AG04449 (cell line): ENCODE results near the gene PCSK2.
A peak's percentile ranks its signal among the peaks of the same experiment; 100 is the strongest.

Source experiments
- CTCF ChIA-PET: fragments of 350-600 bp; formaldehyde crosslinking; extraction: SDS; loops from one replicate; lab custom pipeline; 2021; ENCODE audit warnings: antibody characterized with exemption; lab: Yijun Ruan, JAX
- POLR2A ChIA-PET: fragments of 400-600, 350-600 bp; formaldehyde crosslinking; extraction: SDS; loops from one replicate; lab custom pipeline; 2020; ENCODE audit warnings: antibody characterized with exemption, inconsistent platforms; lab: Yijun Ruan, JAX
- DNase-seq: peaks from one replicate; pipeline ENCODE4 v3.0.0-alpha.2; 2010; ENCODE audit warnings: low read depth, low spot score
- H3K4me3 ChIP-seq: 2 replicates; pipeline ENCODE4 v1.5.1; 2011; ENCODE audit warnings: low read depth, mild to moderate bottlenecking, control low read depth, low read length
- TF ChIP-seq, protein P1 (sequence below): IDR thresholded peaks from one replicate; pipeline ENCODE4 v1.5.1; 2011; ENCODE audit warnings: mild to moderate bottlenecking, moderate library complexity, low read length, control low read depth, inconsistent platforms; ENCODE audit not compliant: insufficient read depth; ENCODE audit errors: missing control alignments

PCSK2 gene

DNA sequence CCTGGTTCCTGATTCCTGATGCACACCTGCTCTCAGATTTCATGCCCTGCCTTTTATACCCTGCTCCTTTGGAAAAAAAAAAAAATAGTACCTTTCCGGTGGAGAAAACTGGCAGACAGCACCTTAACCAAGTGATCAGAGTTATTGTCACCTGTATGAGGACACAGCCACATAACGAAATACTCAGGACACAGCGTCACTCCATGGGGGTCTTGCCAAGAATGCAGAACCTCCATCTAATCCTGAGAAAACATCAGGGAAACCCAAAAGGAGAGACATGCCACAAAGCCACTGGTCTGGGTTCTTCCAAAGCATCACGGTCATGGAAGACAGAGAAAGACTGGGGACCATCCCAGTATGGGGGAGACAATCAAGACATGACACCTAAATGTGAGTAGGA, 275.3 kb downstream of the PCSK2 start:
- ChIA-PET POLR2A (no interaction called here), CTCF (interaction anchor here (1.9 kb wide), 1 partner anchor 469 kb away, joined by 7 read pairs; no protein-coding TSS in a partner anchor)
- DNase-seq: no peak
- H3K4me3 ChIP-seq: no peak overlapping the region
- TF ChIP-seq, protein P1, sequence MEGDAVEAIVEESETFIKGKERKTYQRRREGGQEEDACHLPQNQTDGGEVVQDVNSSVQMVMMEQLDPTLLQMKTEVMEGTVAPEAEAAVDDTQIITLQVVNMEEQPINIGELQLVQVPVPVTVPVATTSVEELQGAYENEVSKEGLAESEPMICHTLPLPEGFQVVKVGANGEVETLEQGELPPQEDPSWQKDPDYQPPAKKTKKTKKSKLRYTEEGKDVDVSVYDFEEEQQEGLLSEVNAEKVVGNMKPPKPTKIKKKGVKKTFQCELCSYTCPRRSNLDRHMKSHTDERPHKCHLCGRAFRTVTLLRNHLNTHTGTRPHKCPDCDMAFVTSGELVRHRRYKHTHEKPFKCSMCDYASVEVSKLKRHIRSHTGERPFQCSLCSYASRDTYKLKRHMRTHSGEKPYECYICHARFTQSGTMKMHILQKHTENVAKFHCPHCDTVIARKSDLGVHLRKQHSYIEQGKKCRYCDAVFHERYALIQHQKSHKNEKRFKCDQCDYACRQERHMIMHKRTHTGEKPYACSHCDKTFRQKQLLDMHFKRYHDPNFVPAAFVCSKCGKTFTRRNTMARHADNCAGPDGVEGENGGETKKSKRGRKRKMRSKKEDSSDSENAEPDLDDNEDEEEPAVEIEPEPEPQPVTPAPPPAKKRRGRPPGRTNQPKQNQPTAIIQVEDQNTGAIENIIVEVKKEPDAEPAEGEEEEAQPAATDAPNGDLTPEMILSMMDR: no peak

DNA sequence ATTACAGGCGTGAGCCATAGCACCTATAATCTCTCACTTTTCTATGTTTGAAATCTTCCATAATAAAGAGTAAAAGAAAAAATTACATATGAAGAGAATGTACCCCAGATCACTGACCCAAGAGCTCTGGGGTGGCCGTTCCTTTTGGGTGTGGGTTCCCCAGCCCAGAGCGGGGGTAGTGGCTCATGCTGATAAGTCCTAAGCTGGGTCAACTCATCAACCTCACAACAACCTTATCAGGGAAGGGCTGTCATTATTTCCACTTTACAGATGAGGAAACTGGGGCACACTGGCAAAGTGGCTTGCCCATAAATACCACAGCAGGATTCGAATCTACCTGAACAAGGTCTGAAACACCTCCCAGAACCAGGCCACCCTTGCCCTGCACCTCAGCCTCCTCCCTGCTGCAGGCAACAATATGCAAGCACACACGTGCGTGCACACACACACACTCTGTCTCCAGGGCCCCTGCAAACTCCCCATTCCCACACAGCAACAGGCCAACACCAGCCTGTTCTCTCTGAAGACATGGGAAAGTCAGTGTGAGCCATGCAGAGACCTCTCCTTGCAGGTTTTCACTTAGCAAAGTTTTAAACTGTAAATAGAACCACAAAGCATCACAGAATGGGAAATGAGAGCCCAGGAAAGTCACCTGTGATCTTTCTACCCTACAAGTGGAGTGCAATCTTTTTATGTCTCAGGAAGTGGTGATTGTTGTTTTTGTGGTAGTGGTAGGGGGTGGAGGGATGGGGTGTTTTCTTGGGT, 276.6 kb downstream of the PCSK2 start:
- TF ChIP-seq, protein P1: no peak
- CTCF ChIA-PET: interaction anchor here (0.7 to 3.7 kb wide), 22 partner anchors 9 to 772 kb away, joined by 3 to 48 read pairs (median 8); partner anchors contain the start of gene BFSP1
- POLR2A ChIA-PET: no interaction called here

DNA sequence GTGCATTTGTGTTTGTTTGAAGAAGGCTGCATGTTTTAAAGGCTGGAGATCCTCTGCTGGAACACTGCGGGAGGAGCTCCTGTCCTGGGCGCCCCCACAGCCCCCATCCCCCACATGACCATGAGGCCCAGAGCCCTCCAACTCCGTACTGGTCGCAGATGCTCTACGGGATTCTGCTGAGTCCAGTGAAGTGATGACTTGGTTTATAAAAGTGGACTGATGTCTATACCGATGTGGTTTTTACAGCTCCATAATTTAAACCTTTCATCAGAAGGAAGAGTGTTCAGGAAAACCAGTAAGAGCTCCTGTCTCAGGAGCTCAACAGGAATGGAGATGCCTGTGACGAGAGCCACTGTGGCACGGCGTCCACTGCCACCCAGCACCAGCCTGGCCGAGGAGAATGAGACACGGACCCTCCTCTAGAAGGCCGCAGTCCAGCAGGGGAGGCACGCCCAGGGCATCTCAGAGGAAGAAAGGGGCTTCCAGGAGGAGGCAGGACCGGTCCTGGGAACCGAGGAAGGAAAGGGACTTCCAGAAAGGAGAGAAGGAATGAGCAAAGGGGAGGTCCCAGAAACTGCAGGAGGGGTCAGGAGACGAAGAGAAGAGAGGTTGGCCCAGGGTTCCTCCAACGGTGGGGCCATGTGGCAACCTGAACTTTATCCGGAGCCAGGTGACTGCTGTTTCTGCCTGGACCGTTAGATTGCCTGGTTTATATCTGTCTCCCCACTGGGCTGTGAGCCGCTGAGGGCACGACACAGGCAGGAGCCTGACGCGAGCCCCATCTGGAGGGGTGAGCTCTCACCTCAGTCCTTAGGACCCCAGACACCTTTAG, 277.4 kb downstream of the PCSK2 start:
- peak overlapping the region; percentile 45 for H3K4me3 ChIP-seq
- TF ChIP-seq, protein P1: no peak
- CTCF ChIA-PET: interaction anchor here (0.5 to 3.7 kb wide), 47 partner anchors 10 to 1919 kb away, joined by 3 to 48 read pairs (median 5); partner anchors contain the start of genes BFSP1, RRBP1 and ZNF133
- POLR2A ChIA-PET: interaction anchor here (0.6 to 1.0 kb wide), 3 partner anchors 106 to 282 kb away, joined by 3 read pairs; no protein-coding TSS in a partner anchor
- no peak for DNase-seq

More for the DNA sequence above, 276.6 kb downstream of the PCSK2 start:
- no peak for DNase-seq
- H3K4me3 ChIP-seq: no peak overlapping the region

DNA sequence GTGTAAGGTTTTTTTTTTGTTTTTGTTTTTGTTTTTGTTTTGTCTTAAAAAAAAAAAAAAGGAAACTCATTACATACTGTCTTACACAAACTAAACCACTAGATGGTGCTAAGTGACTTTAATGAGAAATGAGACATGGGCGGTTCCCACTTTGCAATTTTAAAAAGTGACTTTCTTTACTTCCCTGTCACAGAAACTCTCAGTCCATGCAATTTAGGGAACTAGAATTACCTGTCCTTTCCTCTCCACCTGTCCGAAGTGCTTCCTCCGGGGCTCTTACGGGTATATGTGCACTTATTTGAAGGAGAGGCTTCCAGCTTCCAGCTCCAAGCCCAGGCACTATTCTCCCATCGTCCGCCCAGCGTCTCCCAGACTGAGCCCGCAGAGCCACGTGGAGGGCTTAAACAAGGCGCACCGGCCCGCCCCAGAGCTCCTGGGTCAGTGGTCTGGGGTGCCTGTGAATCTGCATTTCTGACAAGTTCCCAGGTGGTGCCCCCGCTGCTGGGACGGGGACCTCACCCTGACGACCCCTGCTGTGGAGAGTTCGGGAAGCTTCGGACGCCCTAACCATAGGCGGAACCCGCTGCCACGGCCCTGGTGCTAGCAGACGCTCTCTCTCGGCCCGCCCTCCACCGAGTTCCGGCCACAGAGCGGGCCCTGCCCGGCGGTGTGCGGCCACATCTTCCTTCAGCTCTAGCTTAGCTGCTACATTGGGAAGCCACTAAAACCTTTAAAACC, 278.2 kb downstream of the PCSK2 start:
- ChIA-PET CTCF (interaction anchor here (0.5 to 3.7 kb wide), 60 partner anchors 8 to 1918 kb away, joined by 3 to 48 read pairs (median 5); partner anchors contain the start of genes BFSP1, RRBP1 and ZNF133), POLR2A (interaction anchor here (0.6 to 1.1 kb wide), 5 partner anchors 9 to 281 kb away, joined by 3 read pairs; no protein-coding TSS in a partner anchor)
- no peak for DNase-seq
- H3K4me3 ChIP-seq: peak overlapping the region; percentile 61
- TF ChIP-seq, protein P1: peak; percentile 30

DNA sequence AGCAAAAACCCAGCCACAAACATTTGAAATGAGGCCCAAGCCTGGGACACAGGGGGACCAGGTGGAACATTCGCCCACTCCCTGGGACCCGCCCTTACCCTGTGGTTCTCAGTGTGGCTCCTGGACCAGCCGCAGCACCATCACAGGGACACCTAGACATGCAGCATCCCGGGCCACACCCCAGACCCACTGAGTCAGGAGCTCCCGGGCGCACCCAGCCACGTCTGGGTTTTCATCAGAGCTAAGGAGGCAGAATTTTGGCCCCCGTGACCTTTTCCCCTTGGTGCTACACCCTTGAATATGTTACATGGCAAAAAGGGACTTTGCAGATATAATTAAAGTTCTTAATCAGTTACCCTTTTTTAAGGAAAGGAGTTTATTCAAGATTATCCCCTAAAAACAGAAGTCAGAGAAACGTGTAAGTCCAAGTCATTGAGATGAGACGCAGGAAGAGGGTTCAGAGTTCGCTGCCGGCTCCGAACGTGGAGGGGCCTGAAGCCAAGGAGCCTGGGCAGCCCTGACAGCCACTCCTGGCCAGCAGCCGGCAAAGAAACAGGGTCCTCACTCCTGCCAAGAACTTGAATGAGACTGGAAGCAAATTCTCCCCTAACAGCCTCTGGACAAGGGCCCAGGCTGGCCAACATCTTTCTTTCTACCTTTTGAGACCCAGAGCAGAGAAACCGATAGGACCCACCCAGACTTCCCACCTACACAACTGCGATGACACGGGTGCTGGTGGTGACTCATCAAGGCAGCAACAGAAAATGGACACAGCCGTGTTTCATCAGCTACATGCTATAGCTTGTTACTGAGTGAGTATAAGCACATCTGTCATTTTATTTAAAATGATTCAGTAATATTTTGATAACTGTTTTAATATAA, 279.0 kb downstream of the PCSK2 start:
- TF ChIP-seq, protein P1: no peak
- CTCF ChIA-PET: interaction anchor here (0.7 to 3.7 kb wide), 53 partner anchors 8 to 787 kb away, joined by 3 to 48 read pairs (median 5); partner anchors contain the start of genes BFSP1, RRBP1 and ZNF133
- no peak for DNase-seq
- POLR2A ChIA-PET: interaction anchor here (0.6 to 1.1 kb wide), 5 partner anchors 8 to 233 kb away, joined by 3 to 4 read pairs (median 3); no protein-coding TSS in a partner anchor
- no peak overlapping the region; the same call in 1 of the 2 replicates for H3K4me3 ChIP-seq
